ENCODE results near the gene IFI27.

GRCh38 chr14:94157197-94157596, 46.7 kb downstream of the IFI27 start:
- no peak for TF ChIP-seq POLR2AphosphoS5 (IDR thresholded peaks at IDR 0.05; ENCODE audit: borderline replicate concordance, low read depth, low read length)
- TF ChIP-seq EZH2 (IDR thresholded peaks at IDR 0.05): no peak

Measured in SK-N-MC (cell line).